Cerebellar nuclear complex (tissue), 1 donor: ENCODE measurements around the gene ZPLD1.

Experiments
- DNase-seq, 2 experiments: peaks; one replicate each; lab custom pipeline; 2025; lab: John Stamatoyannopoulos, UW

The ZPLD1 gene

DNA sequence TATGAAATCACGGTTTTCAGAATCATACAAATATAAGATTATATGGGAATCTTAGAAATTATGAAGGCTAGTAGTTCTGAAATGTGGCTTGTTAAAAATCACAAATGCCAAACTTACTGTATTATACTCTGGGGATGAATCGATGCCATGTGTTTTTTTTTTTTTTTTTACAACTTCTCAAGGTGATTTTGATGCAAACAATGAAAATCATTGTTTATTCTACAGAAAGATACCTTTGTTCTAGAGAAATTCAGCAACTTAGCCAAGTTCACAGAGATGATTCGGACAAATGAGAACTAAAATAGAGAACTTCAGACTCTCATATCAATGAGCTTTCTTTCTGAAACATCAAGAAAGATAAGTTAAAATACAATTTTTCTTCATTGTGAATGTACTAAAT, 92.0 kb downstream of the ZPLD1 start:
- DNase-seq, result no peak

- no peak for DNase-seq
Observed at GRCh38 chr3:102528727-102529126, 93.9 kb downstream of the ZPLD1 start.
